COLO668 (cell line): Measurements from ENCODE around the gene ASPRV1.

Experiments
- DNase-seq: peaks from one replicate; lab custom pipeline; 2025; ENCODE audit not compliant: unreplicated experiment; lab: John Stamatoyannopoulos, UW

ASPRV1 gene

DNA sequence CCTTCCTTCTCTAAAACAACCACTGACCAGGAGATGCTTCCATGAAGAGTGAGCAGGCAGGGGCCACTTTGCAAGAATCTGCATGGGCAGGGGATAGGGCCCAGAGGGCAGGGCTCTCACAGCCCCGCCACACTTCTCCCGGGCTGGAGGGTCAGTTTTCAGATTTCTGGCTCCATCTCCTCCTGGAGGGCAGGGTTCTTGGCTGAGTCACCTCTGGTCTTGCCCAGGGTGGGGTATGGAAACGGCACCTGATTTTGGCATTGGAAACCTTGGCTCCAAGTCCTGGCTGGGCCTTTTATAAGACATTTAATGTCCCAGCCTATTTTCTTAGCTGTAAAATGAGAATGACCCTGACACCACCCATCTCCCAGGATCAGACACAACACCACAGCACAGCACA, 27.6 kb upstream of the ASPRV1 start:
- DNase-seq, result no peak

DNA sequence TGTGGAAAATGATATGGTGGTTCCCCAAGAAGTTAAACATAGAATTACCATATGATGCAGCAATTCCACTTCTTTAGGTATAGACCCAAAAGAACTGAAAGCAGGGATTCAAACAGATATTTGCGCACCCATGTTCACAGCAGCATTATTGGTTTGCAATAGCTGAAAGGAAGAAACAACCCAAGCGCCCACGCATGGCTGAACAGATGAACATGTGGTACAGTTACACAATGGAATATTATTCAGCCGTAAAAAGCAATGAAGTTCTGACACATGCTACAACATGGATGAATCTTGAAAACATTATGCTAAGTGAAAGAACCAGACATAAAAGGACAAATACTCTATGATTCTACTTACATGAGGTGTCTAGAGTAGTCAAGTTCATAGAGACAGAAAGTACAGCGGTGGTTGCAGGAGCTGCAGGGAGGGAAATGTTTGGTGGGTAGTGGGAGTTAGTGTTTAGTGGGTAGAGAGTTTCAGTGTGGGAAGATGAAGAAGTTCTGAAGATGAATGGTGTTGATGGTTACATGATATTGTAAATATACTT, 26.7 kb upstream of the ASPRV1 start:
- no peak for DNase-seq

DNA sequence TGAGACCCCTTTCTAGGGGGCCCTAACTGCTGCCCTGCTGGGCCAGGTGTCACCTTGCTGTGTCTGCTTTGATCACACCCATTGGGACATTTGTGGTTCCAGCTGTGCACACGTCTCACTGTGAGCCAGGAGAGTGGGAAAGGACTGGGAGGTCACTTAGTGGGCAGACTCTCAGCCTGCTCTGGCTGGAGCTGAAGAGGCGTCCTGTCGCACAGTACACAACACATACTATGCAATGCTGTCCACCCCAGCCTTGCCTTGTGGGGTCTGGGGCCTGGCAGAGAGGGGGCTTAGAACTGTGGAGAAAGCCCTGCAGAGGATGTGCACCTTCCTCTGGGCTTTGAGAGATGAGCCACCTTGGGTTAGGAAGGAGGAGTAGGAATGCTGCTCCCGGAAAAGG, 25.3 kb upstream of the ASPRV1 start:
- DNase-seq, result no peak

DNA sequence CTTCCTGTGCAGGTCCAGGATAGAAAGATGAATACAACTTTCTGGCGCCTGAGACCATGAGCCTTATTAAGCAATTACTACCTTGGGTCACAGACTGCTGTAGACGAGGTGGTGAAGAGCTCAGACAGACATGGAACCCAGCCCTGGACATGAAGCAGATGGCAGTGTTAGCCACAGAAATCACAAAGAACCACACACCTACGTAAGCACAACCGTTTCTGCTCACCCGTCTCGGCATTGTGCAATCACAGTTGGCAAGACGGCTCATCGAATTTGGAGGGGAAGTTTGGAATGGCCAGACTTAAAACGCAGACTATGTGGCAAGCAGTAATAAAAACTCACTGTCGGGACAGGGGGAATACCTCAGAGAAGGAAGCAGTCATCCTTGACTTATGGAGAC, 24.3 kb upstream of the ASPRV1 start:
- DNase-seq, result no peak

DNA sequence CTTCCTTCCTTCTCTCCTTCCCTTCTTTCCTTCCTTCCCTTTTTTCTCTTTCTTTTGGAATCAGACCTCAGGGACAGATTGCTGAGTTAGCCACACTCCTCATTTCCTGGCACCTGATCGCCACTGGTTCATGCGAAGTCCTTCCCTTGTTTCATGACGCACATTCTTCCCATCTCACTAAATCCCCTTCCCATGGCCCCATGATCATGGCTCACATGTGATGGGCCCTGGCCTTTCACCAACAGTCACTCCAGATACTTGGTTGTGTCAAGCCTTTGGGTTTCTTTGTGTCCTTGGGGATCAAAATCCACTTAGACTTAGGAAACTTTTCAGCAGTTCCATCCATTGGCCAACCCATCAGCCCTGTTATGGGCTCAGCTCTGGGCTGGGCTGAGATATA, 23.8 kb upstream of the ASPRV1 start:
- DNase-seq, result no peak

DNA sequence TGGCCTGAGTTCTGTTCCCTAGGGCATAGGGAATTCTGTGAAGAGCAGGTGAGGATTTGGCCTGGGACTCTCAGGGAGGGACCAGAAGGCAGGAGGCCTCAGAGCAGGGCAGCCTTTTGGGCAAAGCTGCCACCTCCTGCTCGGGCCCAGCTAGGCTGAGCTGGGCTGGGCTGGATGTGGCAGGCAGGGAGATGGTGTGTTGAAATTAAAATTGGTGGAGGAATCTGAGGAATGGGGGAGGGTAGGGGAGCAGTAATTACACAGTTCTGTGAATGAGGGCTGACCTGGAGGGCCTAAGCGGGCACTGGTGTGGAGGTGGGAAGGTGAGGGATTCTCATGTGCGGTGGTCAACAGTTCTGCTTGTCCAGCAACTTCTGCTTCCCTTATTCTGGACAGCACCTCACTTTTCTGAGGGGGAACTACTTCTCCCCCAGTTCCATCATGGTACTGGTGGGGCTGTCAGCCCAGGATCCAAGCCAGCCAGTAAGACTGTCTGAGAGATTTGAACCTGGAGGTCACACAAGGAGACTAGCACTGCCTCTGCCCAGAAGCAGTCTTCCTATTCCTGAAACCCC, 22.0 kb upstream of the ASPRV1 start:
- DNase-seq, result no peak

DNA sequence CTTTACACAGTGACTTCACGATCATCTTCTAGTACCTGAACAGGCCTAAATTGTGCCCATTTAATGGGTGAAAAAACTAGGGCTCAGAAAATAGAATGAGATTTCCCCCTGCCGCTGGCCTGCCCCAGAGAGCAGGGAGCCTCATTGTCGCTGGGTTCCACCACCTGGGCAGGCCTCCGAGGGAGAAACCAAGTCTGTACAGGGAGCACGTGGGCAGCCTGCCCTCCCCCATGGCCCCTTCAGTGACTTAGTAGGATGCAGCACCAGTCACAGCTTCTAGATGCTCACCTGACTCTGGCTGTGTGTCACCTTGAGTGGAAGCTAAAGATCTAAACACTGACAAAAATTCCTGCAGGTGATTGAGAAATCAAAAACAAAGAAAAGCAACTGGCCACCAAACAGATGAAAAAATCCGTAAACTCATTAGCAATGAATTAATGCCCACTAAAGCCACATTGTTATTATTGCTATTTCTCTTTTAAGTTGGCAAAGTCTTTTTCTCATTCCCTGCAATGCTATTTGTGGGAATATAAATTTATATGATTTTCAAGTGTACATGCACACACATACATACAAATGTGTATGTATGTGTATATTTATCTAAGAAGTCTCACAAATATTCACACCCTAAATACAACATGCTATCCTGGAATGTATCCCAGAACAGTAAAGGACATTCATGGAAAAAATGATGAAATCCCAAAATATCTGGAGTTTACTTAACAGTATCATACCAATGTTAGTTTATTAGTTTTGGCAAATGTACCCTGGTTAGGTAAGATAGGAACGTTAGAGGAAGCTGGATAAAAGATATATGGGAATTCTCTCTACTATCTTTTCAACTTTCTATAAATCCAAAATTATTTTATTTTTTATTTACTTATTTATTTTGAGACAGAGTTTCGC, 18.7 kb upstream of the ASPRV1 start:
- no peak for DNase-seq

DNA sequence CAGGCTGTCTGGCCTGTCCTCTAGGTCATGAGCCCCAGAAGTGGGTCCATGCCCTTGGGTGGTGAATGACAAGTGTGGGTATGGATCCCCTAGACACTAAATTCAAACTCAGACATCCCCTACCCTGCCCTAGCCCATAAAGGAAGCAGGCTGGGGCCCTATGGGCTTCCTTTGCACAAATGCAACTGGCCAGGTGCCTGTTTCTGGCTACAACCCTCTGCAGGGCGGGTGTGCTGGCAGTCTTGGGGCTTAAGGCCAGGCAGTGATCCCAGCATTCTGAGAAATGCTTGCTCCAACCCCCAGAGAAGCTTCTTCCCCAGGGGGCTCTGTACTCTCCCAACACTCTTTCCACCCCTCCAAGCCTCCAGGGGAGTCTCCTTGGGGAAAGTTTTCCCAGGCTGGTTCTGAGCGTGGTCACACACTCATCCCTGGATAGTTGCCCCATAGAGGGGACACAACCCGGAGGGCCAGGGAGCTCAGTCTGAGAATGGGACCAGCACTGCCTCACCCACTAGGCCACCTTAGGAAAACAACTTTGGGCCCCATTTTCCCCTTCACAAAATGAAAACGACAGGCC, 16.6 kb upstream of the ASPRV1 start:
- no peak for DNase-seq

DNA sequence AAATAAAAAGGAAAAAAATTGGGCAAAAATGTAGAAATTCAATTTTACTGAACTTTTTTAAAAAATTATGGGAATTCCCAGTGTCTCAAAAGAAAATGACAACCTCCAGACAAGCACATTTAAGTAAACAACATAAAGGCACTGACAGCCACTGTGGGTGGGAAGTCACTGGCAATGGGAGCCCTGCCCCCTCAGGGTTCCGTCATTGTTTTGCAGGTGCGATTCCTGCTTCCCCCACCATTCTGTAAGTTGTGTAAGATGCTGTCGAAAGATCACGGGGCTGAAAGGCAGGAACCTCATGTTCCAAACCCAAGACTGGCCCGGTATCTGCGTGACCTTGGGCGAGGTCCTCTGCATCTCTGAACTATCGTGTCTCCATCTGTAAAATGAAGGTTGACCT, 15.8 kb upstream of the ASPRV1 start:
- DNase-seq, result no peak

DNA sequence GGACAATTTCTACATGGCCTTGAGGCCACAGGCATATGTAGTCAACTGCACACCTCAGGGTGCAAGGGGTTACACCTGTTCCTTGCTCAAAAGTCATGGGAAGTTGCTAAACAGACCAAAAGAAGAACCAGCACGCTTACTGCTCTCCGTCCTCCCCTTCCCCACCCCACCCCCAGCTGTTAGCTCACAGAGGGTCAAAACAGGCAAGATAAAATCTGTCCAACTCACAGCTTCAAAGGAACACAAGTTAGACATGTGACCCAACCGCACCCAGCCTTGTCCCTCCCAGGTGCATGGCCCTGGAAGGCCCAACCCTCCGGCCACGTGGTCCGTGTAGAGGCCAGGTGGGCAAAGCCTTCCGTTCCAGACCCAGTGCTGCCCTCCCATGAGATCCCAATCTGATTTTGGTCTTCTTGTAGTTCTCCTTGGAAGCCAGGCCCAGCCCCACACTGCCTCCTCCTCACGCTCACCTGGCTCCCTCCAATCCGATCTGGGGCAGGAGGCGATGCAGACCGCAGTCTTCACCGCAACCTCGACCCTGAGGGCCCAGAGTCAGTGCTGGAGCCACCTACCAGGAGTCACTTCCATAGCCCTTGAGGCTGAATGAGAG, 14.5 kb upstream of the ASPRV1 start:
- DNase-seq, result no peak

DNA sequence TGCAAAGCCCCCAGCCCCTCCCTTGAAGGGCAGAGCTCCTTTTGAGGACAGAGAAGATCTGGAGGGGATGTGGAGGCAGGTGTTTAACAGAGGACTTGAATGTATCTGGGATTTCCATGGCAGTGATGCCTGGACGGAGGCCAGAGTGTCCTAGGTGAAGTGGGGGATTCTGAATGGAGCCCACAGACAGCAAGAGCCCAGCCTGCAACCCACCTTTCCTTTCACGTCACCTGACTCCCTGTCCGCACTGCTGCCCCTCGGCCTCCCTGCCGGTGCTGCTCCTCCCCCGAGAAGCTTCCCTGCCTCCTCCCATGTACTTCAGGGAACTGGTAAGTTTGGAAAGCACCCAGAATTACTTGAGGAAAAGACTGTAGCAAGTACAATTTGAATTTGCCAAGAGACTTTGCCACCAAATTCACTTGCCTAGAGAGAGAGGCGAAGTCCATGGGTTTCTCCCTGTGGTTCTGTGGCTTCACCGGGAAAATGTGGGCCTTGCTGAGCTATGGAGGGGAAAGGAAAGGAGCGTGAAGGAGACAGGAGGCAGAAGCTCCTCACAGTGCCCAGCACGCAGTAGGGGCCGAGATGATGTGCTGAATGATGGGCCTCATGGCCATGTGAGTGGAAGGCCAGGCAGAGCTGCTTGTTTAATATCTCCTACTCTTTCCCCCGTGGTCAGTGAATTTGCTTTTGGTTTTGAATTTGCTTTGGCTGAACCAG, 13.9 kb upstream of the ASPRV1 start:
- DNase-seq, result no peak

DNA sequence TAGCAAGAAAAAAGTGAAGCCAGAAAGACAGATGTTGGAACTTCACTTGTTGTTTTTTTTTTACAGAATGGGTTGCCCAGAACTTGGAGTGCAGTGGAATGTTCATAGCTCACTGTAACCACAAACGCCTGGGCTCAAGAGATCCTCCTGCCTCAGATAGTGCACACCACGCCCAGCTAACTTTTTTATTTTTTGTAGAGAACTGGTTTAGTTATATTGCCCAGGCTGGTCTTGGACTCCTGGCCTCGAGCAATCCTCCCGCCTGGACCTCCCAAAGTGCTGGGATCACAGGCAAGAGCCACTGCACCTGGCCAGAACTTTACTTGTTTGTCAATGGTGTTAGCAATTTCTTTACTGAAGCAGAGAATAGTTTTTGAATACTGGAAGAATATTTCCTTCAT, 11.9 kb upstream of the ASPRV1 start:
- DNase-seq, result no peak

DNA sequence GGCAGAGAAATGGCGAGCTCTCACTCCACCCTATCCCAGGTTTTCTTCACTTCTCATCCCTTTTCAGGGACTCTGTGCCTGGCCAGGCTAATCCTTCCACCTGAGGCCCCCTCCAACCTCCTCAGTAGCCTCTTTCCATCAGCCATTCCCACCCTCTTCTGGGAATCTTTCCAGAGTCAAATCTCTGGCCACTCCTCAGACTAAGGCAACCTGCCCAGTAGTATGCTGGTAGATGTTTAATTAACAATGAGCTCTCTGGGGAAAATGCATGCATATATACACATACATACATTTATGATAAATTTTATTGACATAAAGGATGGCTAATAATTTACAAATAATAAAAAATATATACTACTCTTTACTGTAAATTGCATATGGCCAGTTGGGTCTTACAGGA, 11.4 kb upstream of the ASPRV1 start:
- no peak for DNase-seq

DNA sequence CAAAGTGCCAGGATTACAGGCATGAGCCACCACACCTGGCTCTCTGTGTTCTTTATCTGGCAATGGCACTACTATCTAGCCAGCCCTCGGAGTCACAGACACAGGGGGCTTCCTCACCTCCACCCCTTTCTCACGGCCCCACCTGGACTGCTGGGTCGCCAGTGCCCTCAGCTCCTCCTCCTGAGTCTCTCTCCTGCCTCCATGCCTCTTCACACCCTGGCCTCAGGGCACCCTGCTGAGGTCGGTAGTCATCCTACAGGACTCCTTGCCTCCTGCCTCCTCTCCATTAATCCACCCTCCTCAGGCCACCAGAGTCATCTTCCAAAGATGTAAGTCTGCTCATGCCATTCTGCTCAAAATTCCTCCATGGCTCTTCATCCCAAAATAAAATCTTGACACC, 8.6 kb upstream of the ASPRV1 start:
- no peak for DNase-seq

DNA sequence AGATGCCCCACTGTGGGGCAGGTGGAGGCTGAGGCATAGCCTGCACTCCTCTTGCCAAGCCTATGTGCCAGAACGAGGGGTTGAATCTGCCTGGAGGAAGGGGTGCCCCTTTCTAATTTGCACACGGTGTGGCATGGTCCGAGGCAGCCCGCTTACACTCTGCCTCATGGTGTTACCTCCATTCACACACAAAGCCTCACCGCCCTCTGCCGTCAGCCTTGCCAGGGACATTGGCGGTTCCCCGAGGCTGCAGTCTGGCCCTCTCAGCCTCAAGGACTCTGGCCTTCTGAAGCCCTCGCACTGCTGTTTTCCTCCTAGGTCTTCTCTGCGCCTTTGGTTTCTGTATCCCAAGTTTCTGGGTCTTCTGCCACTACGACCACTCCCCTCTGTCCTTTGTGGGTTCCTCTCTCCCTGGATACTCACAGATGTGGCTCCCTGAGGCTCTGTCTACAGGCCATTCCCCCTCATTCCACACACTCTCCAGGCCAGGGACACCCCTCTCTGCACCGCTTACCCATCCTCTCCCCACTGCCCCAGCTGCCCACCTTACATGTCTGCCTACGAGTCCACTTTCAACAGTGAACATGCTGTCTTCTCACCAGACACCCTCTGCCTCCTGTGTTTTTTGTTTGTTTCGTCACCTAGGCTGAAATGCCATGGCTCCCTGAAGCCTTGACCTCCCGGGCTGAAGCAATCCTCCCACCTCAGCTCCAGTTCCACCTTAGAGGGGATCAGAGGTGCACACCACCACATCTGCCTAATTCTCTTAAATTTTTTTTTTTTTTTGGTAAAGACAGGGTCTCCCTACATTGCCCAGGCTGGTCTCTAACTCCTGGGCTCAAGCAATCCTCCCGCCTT, 7.9 kb upstream of the ASPRV1 start:
- no peak for DNase-seq

DNA sequence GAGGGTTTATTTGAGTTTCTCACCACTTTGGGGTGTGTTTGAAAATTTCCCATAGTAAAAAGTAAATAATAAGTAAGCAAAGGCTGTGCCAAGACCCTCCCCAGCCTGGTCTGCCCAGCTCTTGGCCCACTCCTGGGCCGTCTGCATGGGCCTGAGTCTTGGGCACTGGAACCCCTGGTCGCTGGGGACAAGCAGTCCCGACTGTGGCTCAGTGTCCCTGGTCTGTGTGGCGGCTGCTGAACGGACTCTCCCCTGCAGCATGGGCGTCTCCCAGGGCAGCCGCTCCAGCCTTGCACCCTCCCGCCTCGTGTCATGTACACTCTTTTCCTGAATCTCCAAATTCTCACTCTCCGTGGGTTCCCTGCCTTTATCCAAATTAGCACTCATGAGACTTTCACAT, 7.2 kb upstream of the ASPRV1 start:
- no peak for DNase-seq

DNA sequence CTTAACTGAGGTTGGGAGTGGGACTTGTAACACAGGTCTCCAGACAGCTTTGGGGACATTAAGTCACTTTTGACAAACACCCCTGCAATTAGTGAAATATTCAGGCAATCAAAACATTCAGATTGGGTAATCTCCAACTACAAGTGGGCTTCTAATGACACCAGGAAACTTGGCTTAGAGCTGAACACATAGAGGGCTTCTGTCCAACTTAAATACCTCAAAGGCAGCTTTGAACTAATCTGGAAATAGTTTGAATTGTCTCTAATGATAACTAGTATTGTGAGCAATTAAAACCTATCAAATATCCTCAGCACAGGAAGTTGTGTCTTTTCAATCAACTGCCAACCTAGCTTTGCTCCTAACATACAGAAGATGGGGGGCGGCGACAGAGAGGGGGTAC, 5.1 kb upstream of the ASPRV1 start:
- no peak for DNase-seq

DNA sequence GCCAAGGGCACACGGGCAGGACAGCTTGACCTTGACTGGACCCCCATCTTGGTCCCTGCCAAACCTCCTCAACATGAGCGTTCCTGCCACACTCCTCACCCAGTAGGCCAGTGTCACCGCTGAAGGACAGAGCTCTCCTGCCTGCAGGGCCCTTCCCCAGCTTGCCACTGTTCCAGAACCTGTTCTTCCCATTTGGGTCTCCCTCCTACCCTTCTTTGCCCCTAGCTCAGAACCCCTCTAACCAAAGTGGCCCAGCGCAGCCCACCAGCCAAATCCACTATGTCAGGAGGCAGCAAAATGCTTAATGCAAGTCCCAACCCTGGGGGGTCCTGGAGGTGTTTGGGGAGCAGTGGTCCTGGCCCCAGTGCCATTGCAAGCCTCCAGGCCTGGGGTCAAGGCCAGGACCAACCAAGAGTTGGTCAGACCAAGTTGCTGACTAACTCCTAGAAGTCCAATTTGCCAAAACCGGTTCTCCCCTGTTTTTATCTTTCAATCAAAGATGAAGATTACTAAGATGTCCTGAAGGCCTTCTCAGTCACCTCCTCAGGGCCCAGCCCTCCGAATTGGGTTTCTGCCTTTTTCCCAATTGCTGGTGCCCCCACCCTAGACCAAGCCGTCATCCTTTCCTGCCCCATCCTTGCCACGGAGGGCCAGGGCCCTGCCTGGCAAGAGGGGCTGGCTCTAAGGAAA, 4.5 kb upstream of the ASPRV1 start:
- DNase-seq, result no peak

DNA sequence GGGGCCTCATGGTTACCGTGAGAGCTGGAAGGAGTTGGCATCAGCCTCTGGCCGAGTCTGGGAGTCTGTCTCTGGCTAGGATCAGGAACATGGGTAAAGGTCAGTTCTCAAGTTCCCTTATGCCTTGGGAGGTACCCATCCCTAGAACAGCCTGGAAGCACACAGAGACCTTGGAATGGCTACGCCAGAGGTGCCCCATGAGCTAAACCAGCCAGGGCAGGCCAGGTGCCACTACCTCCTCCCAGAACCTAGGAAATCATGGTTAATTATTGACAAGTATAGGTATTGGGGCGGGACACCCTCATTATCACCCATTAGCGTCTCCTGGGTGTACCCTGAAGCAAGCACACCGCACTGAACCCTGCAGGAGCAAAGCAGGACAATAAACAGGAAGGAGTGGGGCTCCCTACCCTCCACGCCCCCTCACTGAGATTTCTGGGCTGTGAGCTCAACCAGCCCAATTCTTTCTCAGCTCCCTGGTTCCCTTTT, 3.0 kb upstream of the ASPRV1 start:
- DNase-seq, result no peak
